ENCODE measurements around the gene BRCC3. TPM values are rescaled to one million over a fixed set of nuclear protein-coding genes. Genes with fewer than 3 reads are reported as not detected.

BRCC3 gene
- total RNA-seq, 1 experiment from 2014 or later: 37.4 TPM

- no peak overlapping the region for H3K27ac ChIP-seq (ENCODE audit: low read length)
- in situ Hi-C loops (cut with HindIII; ENCODE audit: low pct_unique_long_range_greater_than_20kb, low sequenced_read_pairs) (no loop called here), intact Hi-C loops (cut with micrococcal nuclease; ENCODE audit: unreplicated experiment) (no loop called here)
- CTCF ChIA-PET: no interaction called here
- no peak for DNase-seq (ENCODE audit: low read depth, low spot score)
- no peaks in the 10 kb centered on the region for H3K36me3 ChIP-seq (ENCODE audit: control insufficient read depth, insufficient read depth, low read length)
- no peaks in the 10 kb centered on the region for H3K9me3 ChIP-seq (ENCODE audit: control insufficient read depth, insufficient read depth, low read depth, low read length)
- ATAC-seq: peak; percentile 83
- H3K27me3 ChIP-seq (ENCODE audit: control insufficient read depth, insufficient read depth, low read length): no peaks in the 10 kb centered on the region
- POLR2A ChIA-PET: no interaction called here
- H3K4me3 ChIP-seq (ENCODE audit: low read depth in 2 of 2, low read length in 2 of 2): no peak overlapping the region
- no peak for TF ChIP-seq SIN3A (IDR thresholded peaks at IDR 0.05; ENCODE audit: borderline replicate concordance, insufficient read depth, low read depth, low read length)
- peak; percentile 83 for TF ChIP-seq CTCF (IDR thresholded peaks at IDR 0.05)
- H3K4me1 ChIP-seq (ENCODE audit: control insufficient read depth, insufficient read depth, low read length): no peaks in the 10 kb centered on the region
- no TSS peak for BruUV-seq (replicated peaks)
Observed at GRCh38 chrX:155048977-155049619, 22.2 kb upstream of the BRCC3 start.

- H3K27me3 ChIP-seq (ENCODE audit: control insufficient read depth, insufficient read depth, low read length): no peaks in the 10 kb centered on the region
- BruUV-seq (replicated peaks): no TSS peak
- no peak for ATAC-seq
- peaks cover 7% of the 10 kb centered on the region for H3K4me1 ChIP-seq (ENCODE audit: control insufficient read depth, insufficient read depth, low read length)
- no peaks in the 10 kb centered on the region for H3K36me3 ChIP-seq (ENCODE audit: control insufficient read depth, insufficient read depth, low read length)
- H3K4me3 ChIP-seq (ENCODE audit: low read depth in 2 of 2, low read length in 2 of 2): no peak overlapping the region
- no peak for DNase-seq (ENCODE audit: low read depth, low spot score)
- no peak overlapping the region for H3K27ac ChIP-seq (ENCODE audit: low read length)
- TF ChIP-seq REST (IDR thresholded peaks at IDR 0.05; ENCODE audit: insufficient read depth in 1 of 2, low read depth in 2 of 2, low read length in 1 of 2) (no peak), TCF7L2 (IDR thresholded peaks at IDR 0.05; ENCODE audit: low read depth, low read length) (no peak), CTCF (IDR thresholded peaks at IDR 0.05) (no peak), SIN3A (IDR thresholded peaks at IDR 0.05; ENCODE audit: borderline replicate concordance, insufficient read depth, low read depth, low read length) (no peak), POLR2AphosphoS5 (IDR thresholded peaks at IDR 0.05; ENCODE audit: low read depth, low read length) (no peak)
- in situ Hi-C loops (cut with HindIII; ENCODE audit: low pct_unique_long_range_greater_than_20kb, low sequenced_read_pairs): no loop called here
- no peaks in the 10 kb centered on the region for H3K9me3 ChIP-seq (ENCODE audit: control insufficient read depth, insufficient read depth, low read depth, low read length)
- intact Hi-C loops (cut with micrococcal nuclease; ENCODE audit: unreplicated experiment): no loop called here
- CTCF ChIA-PET: no interaction called here
- POLR2A ChIA-PET: no interaction called here
Observed at GRCh38 chrX:155052738-155053498, 18.4 kb upstream of the BRCC3 start.
